HL-60/S4 (cell line): ENCODE data around the gene PIM3.

ENCODE experiments used
- in situ Hi-C: fragments of 300-500 bp; cut with MboI; formaldehyde crosslinking; loops from 2 replicates; pipeline ENCODE4 v1.14.3; 2022; ENCODE audit warnings: low sequenced_read_pairs

Gene PIM3

DNA sequence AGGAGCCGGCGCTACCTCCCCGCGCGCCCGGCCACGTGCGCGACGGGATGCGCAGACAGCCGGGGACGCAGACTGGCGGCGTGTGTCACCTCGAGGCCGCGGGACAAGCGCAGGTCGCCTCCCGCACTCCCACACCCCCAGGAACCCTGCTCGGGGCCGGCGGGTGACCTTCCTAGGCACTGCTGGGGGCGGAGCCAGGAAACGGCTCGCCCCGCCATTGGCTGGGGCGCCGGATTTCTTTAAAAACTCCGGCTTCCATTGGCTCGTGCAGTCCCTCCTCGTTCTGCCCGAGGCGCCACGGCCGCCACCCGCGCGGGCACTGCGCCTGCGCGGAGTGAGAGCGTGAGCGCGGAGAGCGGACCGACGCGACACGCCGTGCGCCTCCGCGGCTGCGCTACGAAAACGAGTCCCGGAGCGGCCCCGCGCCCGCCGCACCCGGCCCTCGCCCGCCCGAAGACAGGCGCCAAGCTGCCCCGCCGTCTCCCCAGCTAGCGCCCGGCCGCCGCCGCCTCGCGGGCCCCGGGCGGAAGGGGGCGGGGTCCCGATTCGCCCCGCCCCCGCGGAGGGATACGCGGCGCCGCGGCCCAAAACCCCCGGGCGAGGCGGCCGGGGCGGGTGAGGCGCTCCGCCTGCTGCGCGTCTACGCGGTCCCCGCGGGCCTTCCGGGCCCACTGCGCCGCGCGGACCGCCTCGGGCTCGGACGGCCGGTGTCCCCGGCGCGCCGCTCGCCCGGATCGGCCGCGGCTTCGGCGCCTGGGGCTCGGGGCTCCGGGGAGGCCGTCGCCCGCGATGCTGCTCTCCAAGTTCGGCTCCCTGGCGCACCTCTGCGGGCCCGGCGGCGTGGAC lies at the start of gene PIM3:
PIM3 (plus strand) TSS at position 614 of the 846 bp plus-strand sequence; CDS start at position 790, 176 bp downstream.
- in situ Hi-C loops: no loop called here

GRCh38 chr22:49911881-49912625 lies 48.5 kb upstream of the PIM3 start:
- in situ Hi-C loops: loop anchor here (10.0 kb wide), 1 partner anchor 147 kb away; no protein-coding TSS in a partner anchor

GRCh38 chr22:49913026-49913425 lies 47.5 kb upstream of the PIM3 start:
- in situ Hi-C loops: loop anchor here (10.0 kb wide), 1 partner anchor 148 kb away; no protein-coding TSS in a partner anchor

DNA sequence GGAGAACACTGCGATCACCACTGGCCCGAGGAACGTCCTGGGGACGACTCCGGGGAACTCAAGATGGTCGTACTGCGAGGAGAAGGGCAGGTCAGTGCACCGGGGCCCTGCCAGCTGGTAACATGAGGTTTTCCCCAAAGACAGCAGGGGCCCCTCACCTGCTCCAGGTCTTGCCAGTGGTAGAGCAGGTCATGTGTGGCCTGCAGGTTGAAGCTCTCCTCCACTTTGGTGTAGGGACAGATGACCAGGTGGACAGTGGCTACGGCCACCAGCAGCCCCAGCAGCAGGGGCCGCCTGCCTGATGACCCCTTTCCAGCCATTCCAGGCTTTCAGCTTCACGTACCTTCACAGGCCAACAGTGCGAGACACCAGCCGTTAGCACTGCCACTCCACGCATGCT lies 47.1 kb upstream of the PIM3 start:
- in situ Hi-C loops: loop anchor here (10.0 kb wide), 1 partner anchor 149 kb away; no protein-coding TSS in a partner anchor

DNA sequence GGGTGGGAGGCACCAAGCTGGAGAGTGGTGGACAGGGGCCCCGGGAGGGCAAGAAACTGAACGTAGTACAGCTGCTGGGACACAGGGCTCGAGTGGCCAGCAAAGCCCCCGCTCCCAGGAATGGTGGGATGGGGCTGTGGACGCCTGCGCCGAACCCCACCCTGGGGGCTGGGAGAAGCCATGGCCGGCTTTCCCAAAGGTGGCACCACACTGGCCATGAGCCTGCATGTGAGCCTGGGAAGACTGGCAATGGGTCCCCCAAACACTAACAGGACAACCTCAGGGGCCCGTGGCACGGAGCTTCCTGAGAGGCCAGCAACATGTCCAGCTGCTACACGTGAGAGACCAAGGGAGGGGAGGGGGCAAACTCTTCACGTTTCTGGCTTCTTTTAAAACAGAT lies 46.3 kb upstream of the PIM3 start:
- in situ Hi-C loops: loop anchor here (10.0 kb wide), 1 partner anchor 149 kb away; no protein-coding TSS in a partner anchor

- in situ Hi-C loops: loop anchor here (10.0 kb wide), 1 partner anchor 151 kb away; no protein-coding TSS in a partner anchor
Observed at GRCh38 chr22:49915610-49916009, 45.0 kb upstream of the PIM3 start.

GRCh38 chr22:49916831-49917230 lies 43.7 kb upstream of the PIM3 start:
- in situ Hi-C loops: loop anchor here (10.0 kb wide), 1 partner anchor 152 kb away; no protein-coding TSS in a partner anchor

- in situ Hi-C loops: loop anchor here (10.0 kb wide), 1 partner anchor 153 kb away; no protein-coding TSS in a partner anchor
Observed at GRCh38 chr22:49917974-49918910, 42.3 kb upstream of the PIM3 start, which contains the start of the genes ALG12 and CRELD2. TSS of gene ALG12 (minus strand) at chr22:49918438. CDS start at chr22:49913765, 4,673 bp downstream. TSS of gene CRELD2 (plus strand) at chr22:49918634. CDS start at chr22:49918770, 136 bp downstream.

DNA sequence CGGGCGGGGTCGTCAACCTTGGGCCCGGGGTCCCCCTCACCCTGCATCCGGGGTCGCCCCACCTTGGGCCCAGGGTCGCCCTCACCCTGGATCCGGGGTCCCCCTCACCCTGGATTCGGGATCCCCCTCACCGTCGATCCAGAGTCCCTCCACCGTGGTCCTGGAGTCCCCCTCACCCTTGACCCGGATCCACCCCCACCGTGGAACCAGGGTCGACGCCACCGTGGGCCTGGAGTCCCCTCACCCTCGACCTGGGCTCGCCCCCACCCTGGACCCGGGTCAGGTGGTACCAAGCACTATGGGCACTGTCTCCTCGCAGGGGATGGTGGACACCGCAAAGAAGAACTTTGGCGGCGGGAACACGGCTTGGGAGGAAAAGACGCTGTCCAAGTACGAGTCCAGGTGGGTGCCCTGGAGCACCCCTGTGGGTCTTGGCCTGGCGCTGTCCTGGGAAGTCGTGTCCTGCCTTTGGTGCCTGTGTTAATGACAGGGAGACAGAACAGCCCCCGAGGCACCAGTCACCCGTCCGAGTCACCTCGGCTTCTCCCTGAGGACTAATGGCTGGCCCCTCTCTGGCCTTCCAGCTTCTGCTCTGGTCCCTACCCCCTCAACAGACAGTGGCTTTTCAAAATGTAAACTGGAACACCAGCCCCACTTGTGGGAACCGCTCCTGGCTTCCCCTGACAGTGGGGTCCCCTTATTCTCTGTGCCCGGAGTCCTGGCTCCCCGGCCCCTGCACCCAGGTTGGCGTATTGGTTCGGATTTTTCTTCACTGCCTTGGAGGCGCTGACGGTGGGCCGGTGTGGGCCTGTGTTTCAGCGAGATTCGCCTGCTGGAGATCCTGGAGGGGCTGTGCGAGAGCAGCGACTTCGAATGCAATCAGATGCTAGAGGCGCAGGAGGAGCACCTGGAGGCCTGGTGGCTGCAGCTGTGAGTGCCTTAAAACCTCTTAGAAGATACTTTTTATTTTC lies 41.4 kb upstream of the PIM3 start:
- in situ Hi-C loops: loop anchor here (10.0 kb wide), 1 partner anchor 154 kb away; no protein-coding TSS in a partner anchor

GRCh38 chr22:49920859-49921258 lies 39.7 kb upstream of the PIM3 start:
- in situ Hi-C loops: no loop called here

GRCh38 chr22:49921508-49922278 lies 38.9 kb upstream of the PIM3 start:
- in situ Hi-C loops: no loop called here

- in situ Hi-C loops: no loop called here
Observed at GRCh38 chr22:49922484-49922883, 38.1 kb upstream of the PIM3 start.

DNA sequence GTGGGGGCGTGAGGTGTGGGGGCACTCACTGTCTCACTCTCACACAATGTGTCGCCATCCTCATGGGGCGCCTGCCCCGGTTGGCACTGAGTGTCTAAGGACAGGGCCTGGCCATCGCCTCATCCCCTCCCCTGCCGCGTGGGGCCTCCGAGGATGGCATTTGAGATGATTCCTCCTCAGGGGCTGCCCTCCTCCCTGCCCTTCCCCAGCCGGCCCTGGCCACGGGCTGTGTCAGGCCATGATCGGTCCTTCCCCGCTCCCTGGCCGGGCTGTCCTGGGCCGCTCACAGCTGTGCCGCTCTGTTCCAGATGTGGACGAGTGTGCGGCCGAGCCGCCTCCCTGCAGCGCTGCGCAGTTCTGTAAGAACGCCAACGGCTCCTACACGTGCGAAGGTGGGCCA lies 37.6 kb upstream of the PIM3 start:
- in situ Hi-C loops: no loop called here

DNA sequence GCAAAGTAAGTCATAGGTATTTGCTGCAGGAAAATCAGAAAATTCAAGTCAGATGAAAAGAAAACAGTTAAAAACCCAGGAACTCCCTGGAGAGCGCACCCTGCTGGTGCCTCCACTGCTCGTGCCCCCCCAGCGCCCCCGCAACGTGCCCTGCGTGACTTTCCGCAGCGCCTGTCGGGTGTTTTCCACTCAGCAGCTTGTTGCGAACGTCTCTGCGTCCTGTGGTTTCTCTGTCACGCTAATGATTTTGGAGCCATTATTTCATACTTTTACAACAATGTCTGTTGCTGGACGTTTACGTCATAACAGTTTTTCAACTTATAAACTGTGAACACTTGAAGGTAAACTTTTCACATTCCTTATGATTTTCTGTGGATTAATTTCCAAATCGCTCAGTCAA lies 37.1 kb upstream of the PIM3 start:
- in situ Hi-C loops: no loop called here

GRCh38 chr22:49924113-49924833 lies 36.3 kb upstream of the PIM3 start:
- in situ Hi-C loops: no loop called here

GRCh38 chr22:49925525-49926128 lies 34.9 kb upstream of the PIM3 start:
- in situ Hi-C loops: loop anchor here (25.0 kb wide), 1 partner anchor 287 kb away; the partner anchor contains the start of gene SELENOO

- in situ Hi-C loops: loop anchor here (25.0 kb wide), 1 partner anchor 285 kb away; the partner anchor contains the start of gene SELENOO
Observed at GRCh38 chr22:49926916-49927315, 33.7 kb upstream of the PIM3 start.
